Neural progenitor cell (in vitro differentiated cells): ENCODE data around the gene OR13C4.

ENCODE experiments used
- EZH2phosphoT487 ChIP-seq: fragments of 200-600 bp; sonication (generic); IDR thresholded peaks from 2 replicates; pipeline ENCODE4 v1.6.1; 2017; ENCODE audit warnings: antibody characterized with exemption
- TF ChIP-seq, protein P1 (sequence below): fragments of 200-600 bp; sonication (generic); IDR thresholded peaks from 2 replicates; pipeline ENCODE4 v1.5.1; 2017; ENCODE audit warnings: antibody characterized with exemption, mild to moderate bottlenecking

DNA sequence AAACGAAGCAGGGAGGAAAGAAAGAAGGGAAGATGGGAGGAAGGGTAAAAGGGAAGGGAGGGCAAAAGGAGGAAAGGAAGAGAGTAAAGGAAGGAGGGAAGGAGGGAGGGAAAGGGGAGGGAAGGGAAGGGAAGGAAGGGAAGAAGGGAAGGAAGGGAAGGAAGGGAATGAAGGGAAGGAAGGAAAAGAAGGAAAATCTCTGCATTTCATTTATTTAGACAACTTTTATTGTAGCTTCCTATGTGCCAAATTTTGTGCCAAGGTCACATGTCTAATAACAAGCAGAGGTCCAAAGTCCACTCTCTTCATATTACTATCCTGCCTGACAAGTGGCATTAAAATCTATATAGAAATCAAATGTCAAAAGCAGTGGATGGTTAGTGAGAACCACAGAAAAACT, 12.3 kb upstream of the OR13C4 start:
- TF ChIP-seq, protein P1, sequence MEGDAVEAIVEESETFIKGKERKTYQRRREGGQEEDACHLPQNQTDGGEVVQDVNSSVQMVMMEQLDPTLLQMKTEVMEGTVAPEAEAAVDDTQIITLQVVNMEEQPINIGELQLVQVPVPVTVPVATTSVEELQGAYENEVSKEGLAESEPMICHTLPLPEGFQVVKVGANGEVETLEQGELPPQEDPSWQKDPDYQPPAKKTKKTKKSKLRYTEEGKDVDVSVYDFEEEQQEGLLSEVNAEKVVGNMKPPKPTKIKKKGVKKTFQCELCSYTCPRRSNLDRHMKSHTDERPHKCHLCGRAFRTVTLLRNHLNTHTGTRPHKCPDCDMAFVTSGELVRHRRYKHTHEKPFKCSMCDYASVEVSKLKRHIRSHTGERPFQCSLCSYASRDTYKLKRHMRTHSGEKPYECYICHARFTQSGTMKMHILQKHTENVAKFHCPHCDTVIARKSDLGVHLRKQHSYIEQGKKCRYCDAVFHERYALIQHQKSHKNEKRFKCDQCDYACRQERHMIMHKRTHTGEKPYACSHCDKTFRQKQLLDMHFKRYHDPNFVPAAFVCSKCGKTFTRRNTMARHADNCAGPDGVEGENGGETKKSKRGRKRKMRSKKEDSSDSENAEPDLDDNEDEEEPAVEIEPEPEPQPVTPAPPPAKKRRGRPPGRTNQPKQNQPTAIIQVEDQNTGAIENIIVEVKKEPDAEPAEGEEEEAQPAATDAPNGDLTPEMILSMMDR, result no peak
- no peak for TF ChIP-seq EZH2phosphoT487
